Measurements from ENCODE around the gene FAM43B.
"Not testable (repeated sequence)": the region's sequence is repeated elsewhere in the genome, so short reads cannot be mapped to it uniquely, and the experiment has no call there.

The FAM43B gene, protein sequence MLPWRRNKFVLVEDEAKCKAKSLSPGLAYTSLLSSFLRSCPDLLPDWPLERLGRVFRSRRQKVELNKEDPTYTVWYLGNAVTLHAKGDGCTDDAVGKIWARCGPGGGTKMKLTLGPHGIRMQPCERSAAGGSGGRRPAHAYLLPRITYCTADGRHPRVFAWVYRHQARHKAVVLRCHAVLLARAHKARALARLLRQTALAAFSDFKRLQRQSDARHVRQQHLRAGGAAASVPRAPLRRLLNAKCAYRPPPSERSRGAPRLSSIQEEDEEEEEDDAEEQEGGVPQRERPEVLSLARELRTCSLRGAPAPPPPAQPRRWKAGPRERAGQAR

DNA sequence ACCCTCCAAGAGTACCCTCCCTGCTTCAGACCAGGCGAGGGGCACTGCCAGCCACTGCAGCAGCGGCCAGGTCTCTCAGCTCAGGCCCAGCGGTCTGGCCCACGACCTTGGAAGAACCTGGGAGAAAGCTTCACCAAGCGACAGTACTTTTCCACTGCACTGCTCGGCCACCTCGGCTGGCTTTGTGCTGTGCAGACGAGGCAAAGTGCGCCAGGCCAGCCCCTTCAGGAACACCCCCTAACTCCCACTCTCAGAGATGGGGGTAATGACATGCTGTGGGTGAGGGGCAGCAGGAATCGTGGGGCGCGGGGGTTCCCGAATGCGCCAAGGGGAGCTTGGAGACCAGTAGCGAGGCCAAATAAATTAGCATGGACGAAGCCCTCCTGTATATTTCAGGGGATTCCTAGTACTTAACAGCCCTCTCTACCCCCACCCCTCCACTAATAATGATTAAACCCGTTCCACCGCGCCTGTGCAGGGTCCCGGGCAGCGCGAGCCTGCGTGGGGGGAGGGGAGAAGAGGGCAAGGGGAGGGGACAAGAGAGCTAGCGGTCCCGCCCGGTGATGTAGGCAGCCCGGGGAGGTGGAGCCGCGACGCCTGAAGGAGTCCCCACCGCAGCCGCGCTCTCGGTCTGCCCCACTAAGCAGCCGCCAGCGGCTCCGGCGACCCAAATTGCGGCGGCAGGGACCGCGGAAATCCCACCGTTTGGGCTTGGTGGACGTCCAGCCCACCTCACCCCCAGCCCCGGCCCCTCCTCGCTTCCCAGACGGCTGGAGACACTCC lies at the start of gene FAM43B:
TSS of gene FAM43B (plus strand) at position 629 of the 783 bp plus-strand sequence. CDS start 401 bp downstream, outside the sequence.
- DNase-seq (ENCODE audit: low read depth): peak; percentile 24
- TF ChIP-seq, protein P1, sequence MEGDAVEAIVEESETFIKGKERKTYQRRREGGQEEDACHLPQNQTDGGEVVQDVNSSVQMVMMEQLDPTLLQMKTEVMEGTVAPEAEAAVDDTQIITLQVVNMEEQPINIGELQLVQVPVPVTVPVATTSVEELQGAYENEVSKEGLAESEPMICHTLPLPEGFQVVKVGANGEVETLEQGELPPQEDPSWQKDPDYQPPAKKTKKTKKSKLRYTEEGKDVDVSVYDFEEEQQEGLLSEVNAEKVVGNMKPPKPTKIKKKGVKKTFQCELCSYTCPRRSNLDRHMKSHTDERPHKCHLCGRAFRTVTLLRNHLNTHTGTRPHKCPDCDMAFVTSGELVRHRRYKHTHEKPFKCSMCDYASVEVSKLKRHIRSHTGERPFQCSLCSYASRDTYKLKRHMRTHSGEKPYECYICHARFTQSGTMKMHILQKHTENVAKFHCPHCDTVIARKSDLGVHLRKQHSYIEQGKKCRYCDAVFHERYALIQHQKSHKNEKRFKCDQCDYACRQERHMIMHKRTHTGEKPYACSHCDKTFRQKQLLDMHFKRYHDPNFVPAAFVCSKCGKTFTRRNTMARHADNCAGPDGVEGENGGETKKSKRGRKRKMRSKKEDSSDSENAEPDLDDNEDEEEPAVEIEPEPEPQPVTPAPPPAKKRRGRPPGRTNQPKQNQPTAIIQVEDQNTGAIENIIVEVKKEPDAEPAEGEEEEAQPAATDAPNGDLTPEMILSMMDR (IDR thresholded peaks at IDR 0.05; ENCODE audit: low read length, missing control alignments): no peak
- peak within 1 kb of the TSS; percentile 17 for H3K4me3 ChIP-seq (replicated peaks; ENCODE audit: low read depth, low read length)

DNA sequence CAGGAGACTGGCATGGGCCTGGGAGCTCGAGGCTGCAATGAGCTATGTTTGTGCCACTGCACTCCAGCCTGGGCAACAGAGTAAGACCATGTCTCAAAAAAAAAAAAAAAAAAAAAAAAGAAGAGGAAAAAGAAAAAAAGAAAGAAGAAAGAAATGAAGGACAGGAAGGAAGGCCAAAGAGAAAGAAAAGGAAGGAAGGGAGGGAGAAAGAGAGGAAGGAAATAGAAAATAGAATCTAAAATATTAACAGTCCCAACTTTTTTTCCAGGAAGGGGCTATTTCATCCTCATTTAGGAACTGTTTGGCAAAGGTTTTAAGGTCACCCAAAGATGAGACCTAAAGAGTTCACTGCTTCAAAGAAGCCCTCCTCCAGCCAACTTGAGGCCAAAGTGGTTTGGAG lies 46.9 kb upstream of the FAM43B start:
- TF ChIP-seq, protein P1 (IDR thresholded peaks at IDR 0.05; ENCODE audit: low read length, missing control alignments): no peak
- DNase-seq (ENCODE audit: low read depth): no peak
- H3K4me3 ChIP-seq (replicated peaks; ENCODE audit: low read depth, low read length): no peak overlapping the region

DNA sequence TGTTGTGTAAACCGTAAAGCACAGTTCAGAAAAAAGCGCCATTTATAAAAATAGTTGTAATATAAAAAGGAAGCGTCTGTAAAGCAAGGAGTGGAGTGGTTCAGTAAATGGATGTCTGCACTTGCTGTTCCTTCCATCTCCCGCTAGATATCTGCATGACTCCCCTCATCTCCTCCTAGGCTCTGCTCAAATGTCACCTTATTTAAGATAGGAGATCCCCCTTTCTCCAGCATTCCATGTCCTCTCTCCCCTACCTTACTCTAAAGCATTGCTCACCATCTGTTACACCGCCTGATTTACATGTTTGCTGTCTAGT lies 45.2 kb upstream of the FAM43B start:
- DNase-seq (ENCODE audit: low read depth): no peak
- TF ChIP-seq, protein P1 (IDR thresholded peaks at IDR 0.05; ENCODE audit: low read length, missing control alignments): no peak
- peak overlapping the region; percentile 98 for H3K4me3 ChIP-seq (replicated peaks; ENCODE audit: low read depth, low read length)

DNA sequence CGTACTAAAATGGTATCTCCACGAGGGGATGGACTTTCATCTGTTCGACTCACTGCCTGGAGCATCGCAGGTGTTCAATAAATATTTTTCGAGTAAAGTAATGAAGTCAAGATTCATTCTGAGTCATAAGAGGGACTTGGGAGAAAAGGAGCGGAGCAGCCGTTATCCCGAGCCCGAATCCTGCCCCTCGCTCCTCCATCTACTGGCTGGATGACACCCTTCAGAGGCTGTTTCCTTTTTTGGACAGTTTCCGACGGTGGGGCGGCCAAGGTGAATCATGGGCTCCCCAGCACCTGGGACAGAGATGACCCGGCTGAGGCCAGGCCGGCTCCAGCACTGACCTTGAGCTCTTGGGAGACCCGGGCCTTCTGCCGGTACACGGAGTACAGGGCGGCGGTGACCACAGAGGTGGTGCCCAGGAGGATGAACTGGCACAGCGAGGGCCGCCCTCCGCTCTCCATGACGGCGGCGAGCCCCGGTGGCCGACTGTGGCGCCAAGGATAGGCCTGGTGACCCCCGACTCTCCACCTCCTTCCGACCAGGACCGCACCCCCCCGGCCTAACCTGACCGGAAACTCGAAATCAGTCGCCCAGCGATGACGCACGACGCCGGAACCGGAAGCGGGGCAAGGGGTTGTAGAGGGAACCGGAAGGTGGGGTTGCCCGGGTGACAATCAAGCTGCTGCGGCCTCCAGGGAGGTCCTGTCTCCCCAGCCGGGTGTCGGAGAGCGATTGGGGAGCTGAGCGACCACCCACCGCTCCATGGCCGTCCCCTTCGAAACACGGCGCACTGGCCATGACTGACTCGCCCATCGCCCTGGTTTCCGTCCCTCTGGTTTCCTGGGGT lies 44.6 kb upstream of the FAM43B start, which contains the start of gene MUL1:
TSS of gene MUL1 (minus strand) at position 588 of the 847 bp plus-strand sequence. CDS start at position 461, 127 bp downstream.
- peak; percentile 93 for DNase-seq (ENCODE audit: low read depth)
- peak within 1 kb of the TSS; percentile 98 for H3K4me3 ChIP-seq (replicated peaks; ENCODE audit: low read depth, low read length)
- TF ChIP-seq, protein P1 (IDR thresholded peaks at IDR 0.05; ENCODE audit: low read length, missing control alignments): no peak

DNA sequence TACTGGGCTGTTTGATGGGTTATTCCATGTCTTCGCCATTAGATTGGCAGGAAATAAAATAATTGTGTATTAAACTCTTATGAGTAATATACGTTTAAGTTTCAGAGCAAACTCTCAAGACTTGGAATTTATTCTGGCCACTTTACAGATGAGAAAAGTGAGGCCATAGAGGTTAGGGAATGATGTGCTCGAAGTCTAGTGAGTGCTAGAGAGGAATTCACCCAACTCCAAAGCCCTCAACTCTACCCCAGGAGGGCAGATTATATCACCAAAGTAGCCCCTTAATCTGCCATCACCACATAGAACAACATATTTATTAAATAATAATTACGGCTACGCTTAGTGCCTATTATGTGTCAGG lies 44.0 kb upstream of the FAM43B start:
- TF ChIP-seq, protein P1 (IDR thresholded peaks at IDR 0.05; ENCODE audit: low read length, missing control alignments): no peak
- peak overlapping the region; percentile 98 for H3K4me3 ChIP-seq (replicated peaks; ENCODE audit: low read depth, low read length)
- DNase-seq (ENCODE audit: low read depth): no peak

DNA sequence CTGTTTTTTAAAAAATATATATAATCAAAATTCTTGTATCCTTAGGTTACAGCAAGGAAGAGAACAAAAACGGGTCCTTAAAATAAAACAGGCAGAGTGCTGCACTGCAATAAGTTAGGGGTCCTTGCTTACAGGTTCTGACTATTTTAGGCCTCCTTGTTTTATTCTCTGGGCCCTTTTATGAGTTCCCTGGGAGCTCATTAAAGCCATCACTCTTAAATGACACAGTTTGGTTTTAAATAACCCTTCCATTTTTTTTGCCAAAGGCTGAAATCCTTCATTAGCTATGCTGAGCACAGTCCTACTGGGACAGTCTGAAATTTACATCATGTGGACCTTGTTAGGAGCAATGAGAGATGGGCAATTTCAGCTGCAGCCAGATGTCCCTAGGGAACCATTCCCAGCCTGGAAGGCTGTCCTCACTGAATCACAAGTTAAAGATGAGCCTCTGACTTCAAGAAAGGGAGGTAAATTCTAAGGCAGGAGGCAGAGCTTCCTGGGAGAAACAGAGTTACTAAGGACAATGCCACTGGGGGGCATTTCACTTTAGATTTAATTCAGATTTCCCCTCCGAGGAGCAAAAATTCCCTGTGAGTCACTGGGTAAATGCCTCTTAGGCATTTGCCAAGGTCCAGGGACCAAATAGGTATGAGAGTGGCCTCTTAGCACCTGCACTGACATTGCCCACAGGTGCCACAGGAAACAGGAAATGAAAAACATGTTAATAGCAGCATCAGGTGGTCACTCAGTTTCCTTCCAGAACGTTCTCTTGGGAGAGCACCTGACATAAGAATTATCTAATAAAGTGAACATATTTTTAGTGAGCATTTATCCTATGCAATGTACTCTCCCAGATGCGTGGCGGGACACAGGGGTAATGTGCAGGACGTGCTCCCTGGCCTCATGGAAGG lies 40.6 kb upstream of the FAM43B start:
- TF ChIP-seq, protein P1 (IDR thresholded peaks at IDR 0.05; ENCODE audit: low read length, missing control alignments): no peak
- DNase-seq (ENCODE audit: low read depth): no peak
- H3K4me3 ChIP-seq (replicated peaks; ENCODE audit: low read depth, low read length): no peak overlapping the region

DNA sequence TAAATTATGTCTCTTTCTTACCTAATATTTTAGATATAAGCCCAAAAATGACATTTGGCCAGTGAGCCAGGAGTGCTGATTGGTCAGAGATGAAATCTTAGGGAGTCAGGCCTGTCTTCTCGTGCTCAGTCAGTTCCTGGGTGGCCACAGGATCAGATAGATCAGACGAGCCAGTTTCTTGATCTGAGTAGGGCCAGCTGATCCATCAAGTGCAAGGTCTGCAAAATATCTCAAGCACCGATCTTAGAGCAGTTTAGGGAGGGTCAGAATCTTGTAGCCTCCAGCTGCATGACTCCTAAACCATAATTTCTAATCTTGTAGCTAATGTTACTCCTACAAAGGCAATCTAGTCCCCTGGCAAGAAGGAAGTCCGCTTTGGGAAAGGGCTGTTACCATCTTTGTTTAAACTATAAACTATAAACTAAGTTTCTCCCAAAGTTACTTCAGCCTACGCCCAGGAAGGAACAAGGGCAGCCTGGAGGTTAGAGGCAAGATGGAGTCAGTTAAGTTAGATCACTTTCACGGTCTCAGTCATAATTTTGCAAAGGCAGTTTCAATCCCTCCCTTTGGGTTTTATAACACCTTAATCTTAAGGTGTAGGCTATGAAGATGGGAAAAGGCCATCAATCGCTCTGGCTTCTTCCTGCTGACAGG lies 32.6 kb upstream of the FAM43B start:
- H3K4me3 ChIP-seq (replicated peaks; ENCODE audit: low read depth, low read length); DNase-seq (ENCODE audit: low read depth): not testable (repeated sequence)
